ENCODE results near the gene TSSK6.

TSSK6 gene

DNA sequence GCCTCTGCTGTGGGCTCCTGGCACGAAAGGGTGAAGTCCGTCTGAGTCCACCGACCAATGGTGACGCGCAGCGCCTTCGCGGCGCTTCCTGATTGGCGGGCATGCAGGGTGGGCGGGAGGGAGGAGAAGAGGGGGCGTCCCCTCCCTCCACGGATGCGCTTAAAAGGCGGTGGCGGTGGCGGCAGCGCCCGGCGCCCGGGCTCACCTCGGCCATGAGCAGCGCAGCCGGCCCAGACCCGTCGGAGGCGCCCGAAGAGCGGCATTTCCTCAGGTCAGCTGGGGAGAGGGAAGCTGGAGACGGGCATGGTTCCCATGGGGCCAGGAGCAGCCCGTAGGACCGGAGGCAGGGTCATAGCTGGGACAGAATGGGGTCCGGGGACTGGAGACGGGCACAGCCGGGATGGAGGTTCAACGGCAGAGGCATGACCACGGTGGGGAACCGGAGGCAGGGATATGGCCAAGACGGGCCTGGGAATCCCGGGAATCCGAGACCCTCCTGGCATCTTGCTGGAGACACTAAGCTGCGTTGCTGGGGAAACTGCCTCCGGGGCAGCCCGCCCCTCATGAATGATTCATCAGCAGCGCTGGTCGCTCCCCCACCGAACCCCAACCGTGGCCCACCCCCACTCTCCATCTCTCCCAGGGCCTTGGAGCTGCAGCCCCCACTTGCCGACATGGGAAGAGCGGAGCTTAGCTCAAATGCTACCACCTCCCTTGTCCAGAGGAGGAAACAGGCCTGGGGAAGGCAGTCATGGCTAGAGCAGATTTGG lies 13.6 kb upstream of the TSSK6 start, which contains the start of gene YJEFN3:
Gene YJEFN3, plus strand, starts transcription at position 191 of the 770 bp plus-strand sequence. Its CDS starts 22 bp downstream, at position 213.
- H3K9ac ChIP-seq (ENCODE audit: low read length in 2 of 2), result peak within 1 kb of the TSS; percentile 13 to 46
- no peaks in the 10 kb centered on the region for H3K27me3 ChIP-seq (ENCODE audit: control insufficient read depth in 1 of 2, insufficient read depth in 2 of 2, low read length in 2 of 2)
- no peaks in the 10 kb centered on the region for H3K9me3 ChIP-seq (ENCODE audit: control insufficient read depth in 2 of 2, low read length in 2 of 2)
- H3K4me1 ChIP-seq (ENCODE audit: control insufficient read depth, insufficient read depth, low read length), result peaks cover 16% of the 10 kb centered on the region
- peak within 1 kb of the TSS; percentile 38 to 65 for H3K4me3 ChIP-seq (ENCODE audit: low read length in 2 of 2)
- peaks cover 10 to 15% of the 10 kb centered on the region in 2 donors for H3K36me3 ChIP-seq (ENCODE audit: control insufficient read depth in 2 of 2, insufficient read depth in 2 of 2, low read length in 2 of 2)
- no peak within 1 kb of the TSS for H3K27ac ChIP-seq (ENCODE audit: low read length)

GRCh38 chr19:19527674-19528625 lies 12.6 kb upstream of the TSSK6 start:
- Histone ChIP-seq H3K27ac (ENCODE audit: low read length) (no peak overlapping the region), H3K27me3 (ENCODE audit: control insufficient read depth in 1 of 2, insufficient read depth in 2 of 2, low read length in 2 of 2) (no peaks in the 10 kb centered on the region), H3K9me3 (ENCODE audit: control insufficient read depth in 2 of 2, low read length in 2 of 2) (no peaks in the 10 kb centered on the region), H3K36me3 (ENCODE audit: control insufficient read depth in 2 of 2, insufficient read depth in 2 of 2, low read length in 2 of 2) (peaks cover 12 to 15% of the 10 kb centered on the region in 2 donors), H3K9ac (ENCODE audit: low read length in 2 of 2) (no peak overlapping the region), H3K4me1 (ENCODE audit: control insufficient read depth, insufficient read depth, low read length) (peaks cover 16% of the 10 kb centered on the region), H3K4me3 (ENCODE audit: low read length in 2 of 2) (no peak overlapping the region)

GRCh38 chr19:19527371-19527656 lies 12.0 kb upstream of the TSSK6 start:
- no peak overlapping the region for H3K4me3 ChIP-seq (ENCODE audit: low read length in 2 of 2)
- no peak overlapping the region for H3K9ac ChIP-seq (ENCODE audit: low read length in 2 of 2)
- no peaks in the 10 kb centered on the region for H3K9me3 ChIP-seq (ENCODE audit: control insufficient read depth in 2 of 2, low read length in 2 of 2)
- H3K4me1 ChIP-seq (ENCODE audit: control insufficient read depth, insufficient read depth, low read length), result peaks cover 11% of the 10 kb centered on the region
- no peak overlapping the region for H3K27ac ChIP-seq (ENCODE audit: low read length)
- peaks cover 12 to 15% of the 10 kb centered on the region in 2 donors for H3K36me3 ChIP-seq (ENCODE audit: control insufficient read depth in 2 of 2, insufficient read depth in 2 of 2, low read length in 2 of 2)
- H3K27me3 ChIP-seq (ENCODE audit: control insufficient read depth in 1 of 2, insufficient read depth in 2 of 2, low read length in 2 of 2), result no peaks in the 10 kb centered on the region

GRCh38 chr19:19526581-19527370 lies 11.4 kb upstream of the TSSK6 start:
- Histone ChIP-seq H3K36me3 (ENCODE audit: control insufficient read depth in 2 of 2, insufficient read depth in 2 of 2, low read length in 2 of 2) (peaks cover 12 to 15% of the 10 kb centered on the region in 2 donors), H3K27me3 (ENCODE audit: control insufficient read depth in 1 of 2, insufficient read depth in 2 of 2, low read length in 2 of 2) (no peaks in the 10 kb centered on the region), H3K9me3 (ENCODE audit: control insufficient read depth in 2 of 2, low read length in 2 of 2) (no peaks in the 10 kb centered on the region), H3K4me1 (ENCODE audit: control insufficient read depth, insufficient read depth, low read length) (peaks cover 8% of the 10 kb centered on the region), H3K27ac (ENCODE audit: low read length) (no peak overlapping the region), H3K9ac (ENCODE audit: low read length in 2 of 2) (no peak overlapping the region), H3K4me3 (ENCODE audit: low read length in 2 of 2) (no peak overlapping the region)

DNA sequence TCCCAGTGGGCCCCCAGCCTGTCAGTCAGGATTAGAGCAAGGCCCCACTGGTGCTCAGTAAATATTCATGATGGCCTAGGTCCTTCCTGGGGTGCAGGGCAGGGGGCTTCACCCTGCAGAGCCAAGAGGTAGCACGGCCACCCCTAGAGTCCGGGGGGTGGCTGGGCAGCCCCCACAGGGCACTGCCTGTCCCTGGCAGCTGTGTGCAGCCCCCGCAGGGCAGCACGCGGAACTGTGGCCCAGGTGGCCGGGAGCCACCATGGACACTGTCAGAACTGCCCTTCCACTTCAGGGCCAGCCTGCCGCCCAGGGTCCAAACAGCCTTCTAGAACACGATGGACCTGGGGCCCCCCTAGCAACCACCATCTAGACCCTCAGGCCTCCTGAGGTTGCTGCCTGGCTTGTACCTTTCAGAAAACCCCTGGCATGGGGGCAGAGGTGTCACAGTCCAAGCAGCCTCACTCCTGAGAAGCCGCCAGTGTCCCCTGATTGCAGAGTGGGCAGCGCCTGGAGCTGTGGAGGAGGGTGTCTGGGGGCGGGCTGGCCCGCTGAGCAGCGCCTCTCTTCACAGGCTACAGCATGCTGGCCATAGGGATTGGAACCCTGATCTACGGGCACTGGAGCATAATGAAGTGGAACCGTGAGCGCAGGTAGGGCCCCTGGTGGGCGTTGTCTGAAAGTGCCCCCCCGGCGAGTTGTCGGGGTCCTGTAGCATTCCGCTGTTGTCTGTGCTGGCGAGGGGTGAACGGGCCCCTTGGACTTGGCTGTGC lies 10.4 kb upstream of the TSSK6 start:
- Histone ChIP-seq H3K27ac (ENCODE audit: low read length) (no peak overlapping the region), H3K9me3 (ENCODE audit: control insufficient read depth in 2 of 2, low read length in 2 of 2) (no peaks in the 10 kb centered on the region), H3K36me3 (ENCODE audit: control insufficient read depth in 2 of 2, insufficient read depth in 2 of 2, low read length in 2 of 2) (peaks cover 15 to 16% of the 10 kb centered on the region in 2 donors), H3K4me3 (ENCODE audit: low read length in 2 of 2) (no peak overlapping the region), H3K27me3 (ENCODE audit: control insufficient read depth in 1 of 2, insufficient read depth in 2 of 2, low read length in 2 of 2) (no peaks in the 10 kb centered on the region), H3K4me1 (ENCODE audit: control insufficient read depth, insufficient read depth, low read length) (peaks cover 8% of the 10 kb centered on the region), H3K9ac (ENCODE audit: low read length in 2 of 2) (no peak overlapping the region)

DNA sequence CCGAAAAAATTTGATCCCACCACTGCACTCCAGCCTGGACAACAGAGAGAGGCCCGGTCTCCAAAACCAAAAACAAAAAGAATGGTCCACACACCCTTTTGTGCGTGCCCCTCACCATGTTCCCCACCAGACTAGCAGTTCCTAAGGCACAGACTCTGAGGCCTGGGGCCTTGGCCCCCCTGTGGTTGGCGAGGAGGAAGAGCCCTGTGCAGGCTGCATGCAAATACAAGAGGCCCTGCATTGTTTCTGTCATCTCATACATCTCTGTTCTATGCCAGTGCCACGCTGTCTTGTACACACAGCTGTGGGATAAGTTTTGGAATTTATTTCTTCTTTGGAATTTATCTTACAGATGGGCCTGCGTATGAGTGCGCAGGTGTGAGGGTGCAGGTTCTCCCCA lies 8.7 kb upstream of the TSSK6 start:
- Histone ChIP-seq H3K27ac (ENCODE audit: low read length) (no peak overlapping the region), H3K4me1 (ENCODE audit: control insufficient read depth, insufficient read depth, low read length) (peaks cover 13% of the 10 kb centered on the region), H3K9me3 (ENCODE audit: control insufficient read depth in 2 of 2, low read length in 2 of 2) (no peaks in the 10 kb centered on the region), H3K36me3 (ENCODE audit: control insufficient read depth in 2 of 2, insufficient read depth in 2 of 2, low read length in 2 of 2) (peaks cover 18 to 25% of the 10 kb centered on the region in 2 donors), H3K9ac (ENCODE audit: low read length in 2 of 2) (no peak overlapping the region), H3K4me3 (ENCODE audit: low read length in 2 of 2) (no peak overlapping the region), H3K27me3 (ENCODE audit: control insufficient read depth in 1 of 2, insufficient read depth in 2 of 2, low read length in 2 of 2) (no peaks in the 10 kb centered on the region)

GRCh38 chr19:19523177-19523576 lies 7.8 kb upstream of the TSSK6 start:
- Histone ChIP-seq H3K27ac (ENCODE audit: low read length) (no peak overlapping the region), H3K4me1 (ENCODE audit: control insufficient read depth, insufficient read depth, low read length) (peaks cover 10% of the 10 kb centered on the region), H3K36me3 (ENCODE audit: control insufficient read depth in 2 of 2, insufficient read depth in 2 of 2, low read length in 2 of 2) (peaks cover 18 to 24% of the 10 kb centered on the region in 2 donors), H3K9me3 (ENCODE audit: control insufficient read depth in 2 of 2, low read length in 2 of 2) (no peaks in the 10 kb centered on the region), H3K4me3 (ENCODE audit: low read length in 2 of 2) (no peak overlapping the region), H3K27me3 (ENCODE audit: control insufficient read depth in 1 of 2, insufficient read depth in 2 of 2, low read length in 2 of 2) (no peaks in the 10 kb centered on the region), H3K9ac (ENCODE audit: low read length in 2 of 2) (no peak overlapping the region)

- peaks cover 10 to 15% of the 10 kb centered on the region in 2 donors for H3K36me3 ChIP-seq (ENCODE audit: control insufficient read depth in 2 of 2, insufficient read depth in 2 of 2, low read length in 2 of 2)
Observed at GRCh38 chr19:19520989-19521388, 5.6 kb upstream of the TSSK6 start.

GRCh38 chr19:19517235-19517619 lies 1.9 kb upstream of the TSSK6 start:
- Histone ChIP-seq H3K9ac (ENCODE audit: low read length in 2 of 2) (no peak overlapping the region), H3K9me3 (ENCODE audit: control insufficient read depth in 2 of 2, low read length in 2 of 2) (no peaks in the 10 kb centered on the region), H3K27ac (ENCODE audit: low read length) (no peak overlapping the region), H3K27me3 (ENCODE audit: control insufficient read depth in 1 of 2, insufficient read depth in 2 of 2, low read length in 2 of 2) (no peaks in the 10 kb centered on the region), H3K4me1 (ENCODE audit: control insufficient read depth, insufficient read depth, low read length) (peaks cover 34% of the 10 kb centered on the region), H3K36me3 (ENCODE audit: control insufficient read depth in 2 of 2, insufficient read depth in 2 of 2, low read length in 2 of 2) (peaks cover 6 to 10% of the 10 kb centered on the region in 2 donors), H3K4me3 (ENCODE audit: low read length in 2 of 2) (peak overlapping the region; percentile 90 to 92)

More at GRCh38 chr19:19520989-19521388, 5.6 kb upstream of the TSSK6 start:
- no peaks in the 10 kb centered on the region for H3K9me3 ChIP-seq (ENCODE audit: control insufficient read depth in 2 of 2, low read length in 2 of 2)
- no peak overlapping the region for H3K9ac ChIP-seq (ENCODE audit: low read length in 2 of 2)
- H3K27me3 ChIP-seq (ENCODE audit: control insufficient read depth in 1 of 2, insufficient read depth in 2 of 2, low read length in 2 of 2), result no peaks in the 10 kb centered on the region
- H3K4me1 ChIP-seq (ENCODE audit: control insufficient read depth, insufficient read depth, low read length), result peaks cover 24% of the 10 kb centered on the region
- no peak overlapping the region for H3K4me3 ChIP-seq (ENCODE audit: low read length in 2 of 2)
- no peak overlapping the region for H3K27ac ChIP-seq (ENCODE audit: low read length)
